HG02870 (cell line): ENCODE results near the gene CPNE2.
"Not testable (repeated sequence)": the region's sequence is repeated elsewhere in the genome, so short reads cannot be mapped to it uniquely, and the experiment has no call there.

Experiments
- ATAC-seq: cut with Tn5 transposase; IDR thresholded peaks from one replicate; pipeline ENCODE4 v1.9.1; 2021; ENCODE audit warnings: mild to moderate bottlenecking, moderate library complexity; ENCODE audit not compliant: unreplicated experiment

The CPNE2 gene

GRCh38 chr16:57165938-57166337 lies 73.6 kb downstream of the CPNE2 start:
- ATAC-seq, result no peak

- ATAC-seq, result no peak
Measured at GRCh38 chr16:57166451-57166850, 74.1 kb downstream of the CPNE2 start.

- peak; percentile 53 for ATAC-seq
Measured at GRCh38 chr16:57166951-57167350, 74.6 kb downstream of the CPNE2 start.

GRCh38 chr16:57167538-57167937 lies 75.2 kb downstream of the CPNE2 start:
- no peak for ATAC-seq

GRCh38 chr16:57167953-57168352 lies 75.6 kb downstream of the CPNE2 start:
- no peak for ATAC-seq

GRCh38 chr16:57169327-57169726 lies 76.9 kb downstream of the CPNE2 start:
- no peak for ATAC-seq

GRCh38 chr16:57172721-57173290 lies 80.4 kb downstream of the CPNE2 start:
- no peak for ATAC-seq

GRCh38 chr16:57175896-57176295 lies 83.5 kb downstream of the CPNE2 start:
- ATAC-seq, result no peak

GRCh38 chr16:57178196-57178595 lies 85.8 kb downstream of the CPNE2 start:
- ATAC-seq, result no peak

GRCh38 chr16:57178793-57179212 lies 86.4 kb downstream of the CPNE2 start:
- ATAC-seq, result no peak

- no peak for ATAC-seq
Measured at GRCh38 chr16:57179215-57179828, 86.9 kb downstream of the CPNE2 start.

GRCh38 chr16:57184113-57184512 lies 91.7 kb downstream of the CPNE2 start:
- ATAC-seq, result no peak

GRCh38 chr16:57184887-57185445 lies 92.6 kb downstream of the CPNE2 start:
- ATAC-seq, result no peak

- ATAC-seq, result peak; percentile 29
Measured at GRCh38 chr16:57185446-57185944, 93.1 kb downstream of the CPNE2 start.

- ATAC-seq, result peak; percentile 89
Measured at GRCh38 chr16:57185945-57186871, 93.8 kb downstream of the CPNE2 start, which contains the start of the genes PSME3IP1 and RSPRY1. TSS of gene PSME3IP1 (minus strand) at chr16:57186039. CDS start at chr16:57173854, 12,185 bp downstream. TSS of gene RSPRY1 (plus strand) at chr16:57186329. CDS start at chr16:57204659, 18,330 bp downstream.

GRCh38 chr16:57186872-57187854 lies 94.8 kb downstream of the CPNE2 start:
- ATAC-seq, result no peak

- not testable (repeated sequence) for ATAC-seq
Measured at GRCh38 chr16:57187902-57188710, 95.7 kb downstream of the CPNE2 start.

- ATAC-seq, result no peak
Measured at GRCh38 chr16:57188711-57189002, 96.3 kb downstream of the CPNE2 start.

GRCh38 chr16:57189527-57189926 lies 97.1 kb downstream of the CPNE2 start:
- ATAC-seq, result not testable (repeated sequence)
